Stimulated activated naive CD8-positive, alpha-beta T cell treated with anti-CD3 and anti-CD28 coated beads, Interleukin-15, amount 100 ng/mL, for 72 hours (primary cell): ENCODE measurements around the gene BCCIP.

Experiments used
- ATAC-seq: fragments of 150-1000 bp; cut with Tn5 transposase; 2 replicates; pipeline ENCODE4 v1.10.0; 2021; ENCODE audit warnings: mild to moderate bottlenecking, moderate library complexity
- DNase-seq, 2 donors: peaks; one replicate each; pipeline ENCODE4 v3.0.0; 2021 to 2022
- H3K27ac Mint-ChIP-seq, 2 donors: one replicate each; pipeline ENCODE4 v1.8.0; 2022; ENCODE audit warnings: mild to moderate bottlenecking in 2 of 2, mixed read lengths in 2 of 2, moderate library complexity in 2 of 2
- H3K27me3 Mint-ChIP-seq: one replicate; pipeline ENCODE4 v1.8.0; 2022; ENCODE audit warnings: mixed read lengths
- H3K4me1 Mint-ChIP-seq: one replicate; pipeline ENCODE4 v1.8.0; 2022; ENCODE audit warnings: mild to moderate bottlenecking, mixed read lengths
- H3K4me3 Mint-ChIP-seq, 2 donors: one replicate each; pipeline ENCODE4 v1.8.0; 2022; ENCODE audit warnings: mild to moderate bottlenecking in 2 of 2, mixed read lengths in 2 of 2, moderate library complexity in 1 of 2
- H3K9me3 Mint-ChIP-seq, 2 donors: one replicate each; pipeline ENCODE4 v1.8.0; 2022; ENCODE audit warnings: mixed read lengths in 2 of 2

The BCCIP gene

DNA sequence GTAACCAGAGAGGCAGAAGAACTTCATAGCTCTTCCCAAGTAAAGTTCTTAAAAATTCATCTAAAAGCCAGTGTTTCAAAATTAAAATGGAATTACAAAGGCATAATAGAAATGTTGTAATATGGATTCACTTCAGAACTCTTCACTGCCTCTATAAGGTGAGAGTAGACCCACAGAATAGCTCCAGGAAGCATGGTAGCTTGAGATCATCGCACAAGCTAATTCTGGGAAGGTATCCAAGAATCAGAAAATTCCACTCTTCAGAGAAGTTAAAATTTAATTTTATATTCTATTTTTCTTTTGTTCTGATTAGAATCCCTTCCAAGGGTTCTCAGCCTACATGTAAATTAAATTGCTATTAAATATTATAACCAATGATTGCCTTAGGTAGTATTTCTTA, 59.2 kb downstream of the BCCIP start:
- no peak for DNase-seq
- Mint-ChIP-seq H3K9me3 (no peaks in the 10 kb centered on the region), H3K4me1 (no peaks in the 10 kb centered on the region), H3K4me3 (no peak overlapping the region), H3K27me3 (no peaks in the 10 kb centered on the region), H3K27ac (no peak overlapping the region)
- ATAC-seq = no peak

DNA sequence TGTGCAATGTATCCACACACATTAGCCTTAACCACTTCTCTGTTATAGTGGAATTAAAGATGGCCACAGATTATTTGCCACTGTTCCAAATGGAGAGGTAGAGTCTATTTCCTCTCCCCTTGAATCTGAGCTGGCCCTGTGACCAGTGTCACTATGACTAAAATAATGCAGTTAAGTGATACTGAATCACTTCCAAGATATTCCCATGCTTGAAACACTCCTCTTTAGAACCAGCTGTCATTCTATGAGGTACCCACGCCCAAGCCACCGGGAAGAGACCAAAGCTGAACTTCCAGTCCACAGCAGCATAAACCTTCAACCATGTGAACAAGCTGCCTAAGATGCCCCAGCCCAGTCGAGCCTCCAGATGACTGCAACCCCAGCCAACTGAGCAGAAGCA, 59.9 kb downstream of the BCCIP start:
- no peak overlapping the region for H3K4me3 Mint-ChIP-seq
- no peaks in the 10 kb centered on the region for H3K27me3 Mint-ChIP-seq
- ATAC-seq (no peak), DNase-seq (no peak)
- H3K4me1 Mint-ChIP-seq = no peaks in the 10 kb centered on the region
- H3K27ac Mint-ChIP-seq = no peak overlapping the region
- H3K9me3 Mint-ChIP-seq = no peaks in the 10 kb centered on the region
